Esophagus squamous epithelium (tissue), 5 donors: ENCODE data around the gene CPTP. TPM values are rescaled to one million over a fixed set of nuclear protein-coding genes. Genes with fewer than 3 reads are reported as not detected.

Experiments used
- DNase-seq: peaks from one replicate; lab custom pipeline; 2025; lab: John Stamatoyannopoulos, UW
- H3K27ac ChIP-seq, 4 donors: fragments of 200-600 bp; sonication (generic); one replicate each; pipeline ENCODE4 v1.5.1; 2016 to 2019; ENCODE audit warnings: mild to moderate bottlenecking in 1 of 4
- H3K27me3 ChIP-seq, 4 donors: fragments of 200-600 bp; sonication (generic); 1 replicate in 3 of 4; 2 replicates in 1 of 4; pipeline versions ENCODE4 v1.5.1 to v1.6.0; 2017 to 2021; ENCODE audit warnings: antibody characterized with exemption in 1 of 4
- H3K36me3 ChIP-seq, 3 donors: fragments of 200-600 bp; sonication (generic); one replicate each; pipeline ENCODE4 v1.5.1; 2016 to 2019
- H3K4me1 ChIP-seq, 3 donors: fragments of 200-600 bp; sonication (generic); one replicate each; pipeline ENCODE4 v1.5.1; 2017 to 2019
- H3K4me3 ChIP-seq, 4 donors: fragments of 200-600 bp; sonication (generic); 1 replicate in 3 of 4; 2 replicates in 1 of 4; pipeline ENCODE4 v1.5.1; 2016 to 2019; ENCODE audit warnings: mild to moderate bottlenecking in 2 of 4, moderate library complexity in 1 of 4
- H3K9me3 ChIP-seq, 3 donors: fragments of 200-600 bp; sonication (generic); one replicate each; pipeline ENCODE4 v1.5.1; 2016 to 2019
- CTCF ChIP-seq, 6 experiments: fragments of 450-650 bp in 4 of 6; fragments of 200-600 bp in 2 of 6; sonication (generic) in 2 of 6; IDR thresholded peaks; one replicate each; pipeline ENCODE4 v1.5.1; 2016 to 2019; ENCODE audit warnings: antibody characterized with exemption in 6 of 6, mild to moderate bottlenecking in 4 of 6, moderate library complexity in 4 of 6
- POLR2A ChIP-seq, 4 donors: fragments of 450-650 bp; IDR thresholded peaks; one replicate each; pipeline ENCODE4 v1.6.1; 2017; ENCODE audit warnings: antibody characterized with exemption in 4 of 4, mild to moderate bottlenecking in 4 of 4, moderate library complexity in 3 of 4
- WGBS, 2 donors: methylation state at CpG; one replicate each; pipeline ENCODE4 v1.1.5; 2018; 5-methylcytosine and 5-hydroxymethylcytosine counted together
- intact Hi-C: fragments of 100-400 bp; cut with DNase I; formaldehyde crosslinking; loops from one replicate; pipeline ENCODE4 v1.15.0; 2022
- total RNA-seq, 4 donors: library from RNA; depleted of rRNA; stranded (reverse); fragments of >200 nt; gene quantifications; one replicate each; pipeline ENCODE4 v1.1.0, GENCODE V29; 2016
- donor health status: DM: yes; HTN: yes; CAD: no.

CPTP gene
- total RNA-seq, 4 donors from 2014 or later: 27.7 to 75.2 (median 33.4) TPM

GRCh38 chr1:1346501-1346890 lies 21.9 kb downstream of the CPTP start:
- no peaks in the 10 kb centered on the region for H3K27me3 ChIP-seq
- H3K4me3 ChIP-seq: peak overlapping the region in 3 of 4 donors; percentile 62 to 96 (median 89)
- TF ChIP-seq POLR2A (IDR thresholded peaks at IDR 0.05) (no peak), CTCF (IDR thresholded peaks at IDR 0.05) (no peak)
- 91 to 92% methylated on average over 4 to 5 of the region's 10 CpGs for WGBS, 2 donors
- peak overlapping the region; percentile 92 to 95 (median 94) for H3K27ac ChIP-seq
- intact Hi-C loops: no loop called here
- peaks cover 0 to 11% (median 4%) of the 10 kb centered on the region in 3 donors for H3K36me3 ChIP-seq
- peaks cover 43 to 68% (median 53%) of the 10 kb centered on the region in 3 donors for H3K4me1 ChIP-seq
- H3K9me3 ChIP-seq: no peaks in the 10 kb centered on the region
- no peak for DNase-seq

- no peak for TF ChIP-seq POLR2A (IDR thresholded peaks at IDR 0.05)
- no peak for TF ChIP-seq CTCF (IDR thresholded peaks at IDR 0.05)
- Histone ChIP-seq H3K27me3 (peaks cover 0 to 3% (median 0%) of the 10 kb centered on the region in 4 donors), H3K36me3 (peaks cover 0 to 11% (median 0%) of the 10 kb centered on the region in 3 donors), H3K4me3 (peak overlapping the region; percentile 62 to 96 (median 84)), H3K4me1 (peaks cover 49 to 74% (median 59%) of the 10 kb centered on the region in 3 donors), H3K27ac (peak overlapping the region; percentile 92 to 95 (median 94)), H3K9me3 (no peaks in the 10 kb centered on the region)
- WGBS, 2 donors: 59 to 60% methylated on average over 1 to 4 of the region's 10 CpGs
- intact Hi-C loops: no loop called here
- DNase-seq: no peak
Observed at GRCh38 chr1:1347026-1347595, 22.5 kb downstream of the CPTP start.

- no CpG with 5 or more reads among the region's 26 CpGs for WGBS, 2 donors
Observed at GRCh38 chr1:1347663-1348419, 23.2 kb downstream of the CPTP start.

GRCh38 chr1:1348420-1349255 lies 24.0 kb downstream of the CPTP start:
- Histone ChIP-seq H3K9me3 (no peaks in the 10 kb centered on the region), H3K4me1 (peaks cover 59 to 74% (median 62%) of the 10 kb centered on the region in 3 donors), H3K36me3 (peaks cover 0 to 20% (median 0%) of the 10 kb centered on the region in 3 donors), H3K4me3 (peak overlapping the region; percentile 62 to 96 (median 84)), H3K27ac (peak overlapping the region; percentile 92 to 95 (median 94)), H3K27me3 (peaks cover 0 to 18% (median 2%) of the 10 kb centered on the region in 4 donors)
- TF ChIP-seq CTCF (IDR thresholded peaks at IDR 0.05) (no peak), POLR2A (IDR thresholded peaks at IDR 0.05) (no peak)
- DNase-seq: no peak
- WGBS, 2 donors: 0% methylated on average over 1 of the region's 109 CpGs; no CpG with 5 or more reads in 1 of the 2 donors
- intact Hi-C loops: no loop called here

More at GRCh38 chr1:1347663-1348419, 23.2 kb downstream of the CPTP start:
- intact Hi-C loops: no loop called here
- peak overlapping the region; percentile 62 to 96 (median 84) for H3K4me3 ChIP-seq
- TF ChIP-seq CTCF (IDR thresholded peaks at IDR 0.05): no peak
- TF ChIP-seq POLR2A (IDR thresholded peaks at IDR 0.05): no peak
- H3K27ac ChIP-seq: peak overlapping the region; percentile 92 to 95 (median 94)
- peaks cover 0 to 12% (median 0%) of the 10 kb centered on the region in 3 donors for H3K36me3 ChIP-seq
- no peaks in the 10 kb centered on the region for H3K9me3 ChIP-seq
- no peak for DNase-seq
- H3K27me3 ChIP-seq: peaks cover 0 to 10% (median 0%) of the 10 kb centered on the region in 4 donors
- peaks cover 51 to 74% (median 59%) of the 10 kb centered on the region in 3 donors for H3K4me1 ChIP-seq
